ENCODE results near the gene E2F4. TPM values are rescaled to one million over a fixed set of nuclear protein-coding genes. Genes with fewer than 3 reads are reported as not detected.

The E2F4 gene
- total RNA-seq, 1 experiment from 2014 or later, result 114 TPM

DNA sequence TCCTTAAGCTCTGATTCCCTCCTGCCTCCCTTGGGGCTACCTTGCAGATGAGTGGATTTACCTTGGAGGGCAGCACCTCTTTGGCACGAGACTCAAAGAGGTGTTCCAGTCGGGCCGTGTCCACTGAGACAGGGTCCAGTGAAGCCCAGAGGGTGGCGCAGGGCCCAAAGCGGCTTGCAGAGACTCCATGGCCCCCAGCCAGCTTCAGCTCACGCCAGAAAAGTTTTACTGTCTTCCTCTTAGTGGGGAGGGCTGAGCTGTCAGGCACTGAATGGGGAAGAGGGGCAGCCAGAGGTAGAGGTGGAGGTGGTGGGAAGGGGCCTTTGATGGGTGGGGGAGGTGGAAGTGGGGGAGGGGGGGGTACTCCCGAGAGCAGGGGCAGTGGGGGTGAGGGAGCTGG is 41.6 kb downstream of the E2F4 start:
- Histone ChIP-seq H3K27ac (ENCODE audit: low read depth, low read length) (no peak overlapping the region), H3K9ac (ENCODE audit: low read length) (no peak overlapping the region), H3K4me1 (ENCODE audit: control insufficient read depth in 1 of 2, insufficient read depth in 2 of 2, low read length in 2 of 2) (peaks cover 0 to 12% of the 10 kb centered on the region in 2 experiments; a peak in 2 of 4 replicates), H3K79me2 (ENCODE audit: insufficient read depth, low read length) (peaks cover 11% of the 10 kb centered on the region; the same call in 1 of the 2 replicates), H3K4me2 (ENCODE audit: low read length) (no peak overlapping the region), H3K9me3 (ENCODE audit: control insufficient read depth in 1 of 2, insufficient read depth in 1 of 2, low read depth in 1 of 2, low read length in 2 of 2) (no peaks in the 10 kb centered on the region), H3K36me3 (ENCODE audit: control insufficient read depth in 1 of 2, insufficient read depth in 2 of 2, low read length in 2 of 2) (peaks cover 39 to 63% of the 10 kb centered on the region in 2 experiments), H3K4me3 (replicated peaks in 1 of 2; ENCODE audit: low read depth in 1 of 2, low read length in 2 of 2) (no peak overlapping the region), H2AFZ (ENCODE audit: low read depth, low read length, poor library complexity, severe bottlenecking) (no peak overlapping the region), H4K20me1 (ENCODE audit: insufficient read depth) (no peaks in the 10 kb centered on the region), H3K9me2 (ENCODE audit: insufficient read depth) (no peaks in the 10 kb centered on the region), H3K27me3 (ENCODE audit: insufficient read depth, low read length) (no peaks in the 10 kb centered on the region)
- no peak for DNase-seq (ENCODE audit: low read depth, low spot score)
- intact Hi-C loops (cut with micrococcal nuclease), result no loop called here
- no peak for ATAC-seq
- ChIA-PET RAD21 (ENCODE audit: low non-redundant PET in 1 of 2, low total read pairs in 2 of 2, uncharacterized antibody in 2 of 2, unreplicated experiment in 2 of 2) (no interaction called here), POLR2A (interaction anchor here (1.3 to 1.6 kb wide), 2 partner anchors 10 to 14 kb away, joined by 3 to 7 read pairs; partner anchors contain the start of gene FHOD1), CTCF (interaction anchor here (1.4 kb wide), 1 partner anchor 13 kb away, joined by 4 read pairs; no protein-coding TSS in a partner anchor)
- TF ChIP-seq CBX3 (IDR thresholded peaks at IDR 0.05; ENCODE audit: low read depth), result no peak
- no peak for TF ChIP-seq SRF (IDR thresholded peaks at IDR 0.05; ENCODE audit: low read depth)
- TF ChIP-seq ZFX (IDR thresholded peaks at IDR 0.05), result no peak
- TF ChIP-seq, protein P1, sequence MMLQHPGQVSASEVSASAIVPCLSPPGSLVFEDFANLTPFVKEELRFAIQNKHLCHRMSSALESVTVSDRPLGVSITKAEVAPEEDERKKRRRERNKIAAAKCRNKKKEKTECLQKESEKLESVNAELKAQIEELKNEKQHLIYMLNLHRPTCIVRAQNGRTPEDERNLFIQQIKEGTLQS (IDR thresholded peaks at IDR 0.05), result no peak
- TF ChIP-seq SP1 (IDR thresholded peaks at IDR 0.05; ENCODE audit: low read depth), result no peak
- TF ChIP-seq, protein P2, sequence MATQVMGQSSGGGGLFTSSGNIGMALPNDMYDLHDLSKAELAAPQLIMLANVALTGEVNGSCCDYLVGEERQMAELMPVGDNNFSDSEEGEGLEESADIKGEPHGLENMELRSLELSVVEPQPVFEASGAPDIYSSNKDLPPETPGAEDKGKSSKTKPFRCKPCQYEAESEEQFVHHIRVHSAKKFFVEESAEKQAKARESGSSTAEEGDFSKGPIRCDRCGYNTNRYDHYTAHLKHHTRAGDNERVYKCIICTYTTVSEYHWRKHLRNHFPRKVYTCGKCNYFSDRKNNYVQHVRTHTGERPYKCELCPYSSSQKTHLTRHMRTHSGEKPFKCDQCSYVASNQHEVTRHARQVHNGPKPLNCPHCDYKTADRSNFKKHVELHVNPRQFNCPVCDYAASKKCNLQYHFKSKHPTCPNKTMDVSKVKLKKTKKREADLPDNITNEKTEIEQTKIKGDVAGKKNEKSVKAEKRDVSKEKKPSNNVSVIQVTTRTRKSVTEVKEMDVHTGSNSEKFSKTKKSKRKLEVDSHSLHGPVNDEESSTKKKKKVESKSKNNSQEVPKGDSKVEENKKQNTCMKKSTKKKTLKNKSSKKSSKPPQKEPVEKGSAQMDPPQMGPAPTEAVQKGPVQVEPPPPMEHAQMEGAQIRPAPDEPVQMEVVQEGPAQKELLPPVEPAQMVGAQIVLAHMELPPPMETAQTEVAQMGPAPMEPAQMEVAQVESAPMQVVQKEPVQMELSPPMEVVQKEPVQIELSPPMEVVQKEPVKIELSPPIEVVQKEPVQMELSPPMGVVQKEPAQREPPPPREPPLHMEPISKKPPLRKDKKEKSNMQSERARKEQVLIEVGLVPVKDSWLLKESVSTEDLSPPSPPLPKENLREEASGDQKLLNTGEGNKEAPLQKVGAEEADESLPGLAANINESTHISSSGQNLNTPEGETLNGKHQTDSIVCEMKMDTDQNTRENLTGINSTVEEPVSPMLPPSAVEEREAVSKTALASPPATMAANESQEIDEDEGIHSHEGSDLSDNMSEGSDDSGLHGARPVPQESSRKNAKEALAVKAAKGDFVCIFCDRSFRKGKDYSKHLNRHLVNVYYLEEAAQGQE (IDR thresholded peaks at IDR 0.05; ENCODE audit: low read depth), result no peak
- TF ChIP-seq EGR1 (IDR thresholded peaks at IDR 0.05; ENCODE audit: low read depth), result no peak
- TF ChIP-seq, protein P3, sequence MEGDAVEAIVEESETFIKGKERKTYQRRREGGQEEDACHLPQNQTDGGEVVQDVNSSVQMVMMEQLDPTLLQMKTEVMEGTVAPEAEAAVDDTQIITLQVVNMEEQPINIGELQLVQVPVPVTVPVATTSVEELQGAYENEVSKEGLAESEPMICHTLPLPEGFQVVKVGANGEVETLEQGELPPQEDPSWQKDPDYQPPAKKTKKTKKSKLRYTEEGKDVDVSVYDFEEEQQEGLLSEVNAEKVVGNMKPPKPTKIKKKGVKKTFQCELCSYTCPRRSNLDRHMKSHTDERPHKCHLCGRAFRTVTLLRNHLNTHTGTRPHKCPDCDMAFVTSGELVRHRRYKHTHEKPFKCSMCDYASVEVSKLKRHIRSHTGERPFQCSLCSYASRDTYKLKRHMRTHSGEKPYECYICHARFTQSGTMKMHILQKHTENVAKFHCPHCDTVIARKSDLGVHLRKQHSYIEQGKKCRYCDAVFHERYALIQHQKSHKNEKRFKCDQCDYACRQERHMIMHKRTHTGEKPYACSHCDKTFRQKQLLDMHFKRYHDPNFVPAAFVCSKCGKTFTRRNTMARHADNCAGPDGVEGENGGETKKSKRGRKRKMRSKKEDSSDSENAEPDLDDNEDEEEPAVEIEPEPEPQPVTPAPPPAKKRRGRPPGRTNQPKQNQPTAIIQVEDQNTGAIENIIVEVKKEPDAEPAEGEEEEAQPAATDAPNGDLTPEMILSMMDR (IDR thresholded peaks at IDR 0.05 in 2 of 3, conservative IDR thresholded peaks at IDR 0.05 in 1 of 3; ENCODE audit: borderline replicate concordance in 1 of 3, insufficient read depth in 1 of 3, low read depth in 2 of 3, low read length in 2 of 3), result no peak
- no peak for TF ChIP-seq CEBPB (IDR thresholded peaks at IDR 0.05; ENCODE audit: low read depth)
- TF ChIP-seq POLR2A (IDR thresholded peaks at IDR 0.05; ENCODE audit: borderline replicate concordance, extremely low read depth, insufficient read depth, insufficient read length), result no peak
- TF ChIP-seq EZH2 (IDR thresholded peaks at IDR 0.05), result no peak
- TF ChIP-seq TCF7L2 (IDR thresholded peaks at IDR 0.05; ENCODE audit: borderline replicate concordance, extremely low read depth, insufficient read depth, insufficient read length), result no peak
- no peak for TF ChIP-seq ZNF274 (IDR thresholded peaks at IDR 0.05; ENCODE audit: low read depth, low read length)
- no peak for TF ChIP-seq EZH2phosphoT487 (IDR thresholded peaks at IDR 0.05; ENCODE audit: borderline replicate concordance)
- TF ChIP-seq ELF1 (IDR thresholded peaks at IDR 0.05; ENCODE audit: borderline replicate concordance, low read depth), result no peak
- BruUV-seq (replicated peaks), result no TSS peak

Measured in HCT116 (cell line).